HL-60/S4 (cell line): ENCODE measurements around the gene LZTS2.
"Not testable (repeated sequence)": the region's sequence is repeated elsewhere in the genome, so short reads cannot be mapped to it uniquely, and the experiment has no call there.

Source experiments
- in situ Hi-C: fragments of 300-500 bp; cut with MboI; formaldehyde crosslinking; loops from 2 replicates; pipeline ENCODE4 v1.14.3; 2022; ENCODE audit warnings: low sequenced_read_pairs

LZTS2 gene, protein sequence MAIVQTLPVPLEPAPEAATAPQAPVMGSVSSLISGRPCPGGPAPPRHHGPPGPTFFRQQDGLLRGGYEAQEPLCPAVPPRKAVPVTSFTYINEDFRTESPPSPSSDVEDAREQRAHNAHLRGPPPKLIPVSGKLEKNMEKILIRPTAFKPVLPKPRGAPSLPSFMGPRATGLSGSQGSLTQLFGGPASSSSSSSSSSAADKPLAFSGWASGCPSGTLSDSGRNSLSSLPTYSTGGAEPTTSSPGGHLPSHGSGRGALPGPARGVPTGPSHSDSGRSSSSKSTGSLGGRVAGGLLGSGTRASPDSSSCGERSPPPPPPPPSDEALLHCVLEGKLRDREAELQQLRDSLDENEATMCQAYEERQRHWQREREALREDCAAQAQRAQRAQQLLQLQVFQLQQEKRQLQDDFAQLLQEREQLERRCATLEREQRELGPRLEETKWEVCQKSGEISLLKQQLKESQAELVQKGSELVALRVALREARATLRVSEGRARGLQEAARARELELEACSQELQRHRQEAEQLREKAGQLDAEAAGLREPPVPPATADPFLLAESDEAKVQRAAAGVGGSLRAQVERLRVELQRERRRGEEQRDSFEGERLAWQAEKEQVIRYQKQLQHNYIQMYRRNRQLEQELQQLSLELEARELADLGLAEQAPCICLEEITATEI

DNA sequence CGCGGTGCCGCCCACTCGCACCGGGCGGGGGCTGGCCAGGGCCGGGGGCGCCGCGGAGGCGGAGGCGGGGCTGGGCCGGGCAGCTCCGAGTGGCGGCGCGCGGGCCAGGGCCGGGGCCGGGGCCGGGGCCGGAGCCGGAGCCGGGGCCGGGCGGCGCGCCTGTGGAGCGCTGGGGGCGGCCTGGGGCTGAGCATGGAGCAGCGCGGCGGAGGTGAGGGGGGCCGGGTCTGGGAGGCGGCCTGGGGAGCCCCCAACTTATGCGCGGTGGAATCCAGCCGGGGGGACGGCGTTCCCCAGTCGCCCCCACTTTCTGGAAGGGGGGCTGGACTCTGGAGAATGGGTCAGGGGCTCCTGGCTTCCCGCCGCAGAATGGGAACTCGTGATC is at the start of gene LZTS2:
Gene LZTS2 (plus strand): TSS at position 67 of the 385 bp plus-strand sequence. CDS start 2,731 bp downstream, outside the sequence.
- in situ Hi-C loops = no loop called here

DNA sequence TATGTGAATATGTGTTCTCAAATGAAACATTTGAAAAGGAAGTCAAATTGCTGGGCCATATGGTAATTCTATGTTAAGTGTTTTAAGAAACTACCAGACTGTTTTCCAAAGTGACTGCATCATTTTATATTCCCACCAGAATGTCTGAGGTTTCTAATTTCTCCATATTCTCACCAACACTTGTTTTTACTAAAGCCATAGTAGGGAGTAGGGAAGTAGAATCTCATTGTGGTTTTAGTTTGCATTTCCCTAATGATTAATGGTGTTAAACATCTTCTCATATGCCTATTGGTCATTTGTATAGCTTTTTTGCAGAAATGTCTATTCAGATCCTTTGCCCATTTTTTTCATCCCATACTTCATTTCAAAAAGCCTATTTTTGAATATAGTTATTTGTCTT is 39.4 kb upstream of the LZTS2 start:
- in situ Hi-C loops = no loop called here

DNA sequence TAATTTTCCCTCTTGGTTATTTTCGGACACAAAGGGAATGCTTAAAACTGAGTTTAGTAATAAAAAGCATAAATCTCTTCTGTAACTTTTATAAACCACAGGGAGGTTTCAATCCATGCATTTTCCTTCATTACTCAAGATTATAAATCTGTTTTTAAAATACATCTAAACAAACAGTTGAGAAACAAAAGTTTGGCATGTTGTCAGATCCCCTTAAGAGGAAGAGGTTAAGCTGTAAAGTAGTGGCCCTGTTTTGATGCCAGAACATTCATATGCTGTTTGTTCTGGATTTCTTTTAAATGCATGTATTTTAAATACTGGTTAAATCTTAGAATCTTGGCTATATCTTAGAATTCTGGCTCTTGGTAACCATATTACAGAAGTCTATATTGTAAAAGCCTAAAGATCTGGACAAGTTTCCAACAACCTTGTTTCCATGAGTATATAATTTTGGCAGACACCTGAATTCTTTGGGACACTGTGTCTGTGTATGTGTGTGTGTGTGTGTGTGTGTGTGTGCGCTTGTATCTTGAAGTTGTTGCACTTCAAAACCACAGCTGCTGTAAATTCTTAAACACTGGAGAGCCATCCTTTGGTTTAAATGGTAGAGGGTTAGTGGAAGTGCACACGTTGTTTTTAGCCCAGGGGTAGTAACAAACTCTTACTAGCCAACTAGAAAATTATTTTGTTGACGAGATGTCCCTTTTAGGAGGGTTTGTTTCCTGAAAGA is 37.1 kb upstream of the LZTS2 start:
- in situ Hi-C loops = no loop called here

DNA sequence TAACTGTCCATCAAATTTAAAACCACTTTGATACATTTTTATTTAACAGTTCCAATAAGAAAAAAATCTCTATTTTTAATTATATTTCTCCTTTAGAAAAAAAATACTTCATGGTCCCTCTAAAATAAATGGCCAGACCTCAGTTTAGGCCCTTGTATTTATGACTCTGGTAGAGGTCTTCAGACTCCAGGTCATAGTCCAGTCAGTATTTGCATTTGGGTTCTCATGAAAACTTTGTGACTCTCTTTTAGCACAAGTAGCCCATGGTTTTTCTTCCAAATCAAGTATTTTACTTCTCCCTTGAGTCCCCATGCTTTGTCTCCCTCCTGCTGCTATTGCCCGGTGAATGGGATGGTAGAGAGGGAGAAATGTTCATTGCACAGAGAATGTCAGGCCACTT is 35.8 kb upstream of the LZTS2 start:
- in situ Hi-C loops = no loop called here

DNA sequence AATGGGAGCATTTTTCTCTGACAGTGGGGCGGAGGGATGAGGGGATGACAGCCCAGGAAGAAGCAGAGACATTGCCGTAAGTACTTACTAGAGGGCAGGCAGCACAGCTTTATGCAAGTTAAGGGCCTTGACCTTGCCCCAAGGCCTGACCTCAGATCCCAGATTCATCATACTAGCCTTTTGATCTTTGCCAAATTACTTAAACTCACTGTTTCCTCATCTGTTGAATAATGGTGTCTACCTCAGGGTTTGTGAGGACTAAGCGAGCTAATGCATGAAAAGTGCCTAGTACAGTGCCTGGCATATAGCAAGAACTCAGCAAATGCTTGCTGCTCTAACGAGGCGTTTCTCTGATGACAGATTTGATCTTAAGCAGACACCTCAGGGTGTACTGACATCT is 33.8 kb upstream of the LZTS2 start:
- in situ Hi-C loops = no loop called here

DNA sequence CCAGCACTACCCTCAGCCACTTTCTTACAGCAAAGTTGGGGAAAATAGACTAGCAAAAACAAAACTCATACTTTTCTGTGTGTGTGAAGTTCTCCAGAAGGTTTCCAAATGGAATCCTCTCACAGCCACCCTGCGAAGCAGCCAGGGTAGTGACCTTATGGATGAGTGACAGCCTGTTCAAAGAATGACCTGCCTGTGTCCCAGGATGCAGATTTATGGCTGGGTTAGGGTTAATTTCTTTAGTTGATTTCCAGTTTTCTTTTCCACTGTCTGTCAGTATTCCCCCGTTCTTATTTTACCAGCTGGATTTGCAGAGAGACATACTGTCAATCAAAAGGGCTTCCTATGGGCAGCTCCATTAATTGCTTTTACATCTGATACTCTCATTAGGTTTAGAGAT is 32.7 kb upstream of the LZTS2 start:
- in situ Hi-C loops = no loop called here

DNA sequence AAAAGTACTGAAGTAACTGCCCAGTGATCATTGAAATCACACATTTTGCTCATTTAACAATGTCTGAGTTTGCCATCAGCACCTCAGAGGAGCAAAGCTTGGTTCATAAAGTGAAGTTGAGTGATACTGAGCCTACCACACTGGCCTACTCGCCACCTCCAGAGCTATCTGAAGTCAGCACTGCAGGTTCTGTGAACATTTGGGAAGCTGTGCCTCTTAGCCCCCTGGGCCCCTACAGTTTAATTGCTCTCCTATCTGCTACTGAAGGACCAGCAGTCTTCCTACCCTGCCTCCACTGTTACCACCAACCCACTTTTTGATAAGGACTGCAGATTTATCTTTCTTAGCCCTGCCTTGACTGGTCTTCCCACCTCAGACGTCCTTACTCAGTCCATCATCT is 32.3 kb upstream of the LZTS2 start:
- in situ Hi-C loops = no loop called here

DNA sequence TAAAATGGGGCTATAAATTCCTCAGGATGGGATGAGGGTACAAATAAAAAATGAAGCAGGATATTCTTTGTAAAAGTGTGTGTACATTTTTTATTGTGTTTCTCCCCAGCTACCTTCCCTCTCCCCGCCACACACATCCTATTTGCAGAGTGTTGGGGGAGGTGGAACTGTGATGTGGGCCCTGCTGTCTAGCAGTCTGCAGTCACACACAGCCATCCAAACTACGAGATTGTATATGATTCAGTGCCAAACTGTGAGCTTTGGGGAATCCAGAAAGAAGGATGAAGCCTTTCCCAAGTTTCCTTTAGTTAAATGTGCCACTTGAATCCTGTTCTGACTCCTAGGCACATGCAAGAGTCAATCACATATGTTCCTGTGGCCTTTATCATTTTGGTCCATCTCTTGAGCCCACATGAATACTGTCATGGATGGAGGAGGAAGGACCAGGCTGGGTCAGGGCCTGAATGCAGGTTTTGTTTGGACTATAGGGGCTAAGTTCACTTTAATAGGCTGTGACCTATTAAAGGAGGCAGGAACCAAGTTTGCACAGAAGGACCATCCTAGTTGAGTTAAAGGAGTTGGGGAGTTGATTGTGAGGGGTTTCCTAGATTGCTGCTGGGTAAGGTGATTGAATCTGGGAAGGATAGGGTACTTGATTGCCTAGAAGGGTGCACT is 31.4 kb upstream of the LZTS2 start:
- in situ Hi-C loops = no loop called here

DNA sequence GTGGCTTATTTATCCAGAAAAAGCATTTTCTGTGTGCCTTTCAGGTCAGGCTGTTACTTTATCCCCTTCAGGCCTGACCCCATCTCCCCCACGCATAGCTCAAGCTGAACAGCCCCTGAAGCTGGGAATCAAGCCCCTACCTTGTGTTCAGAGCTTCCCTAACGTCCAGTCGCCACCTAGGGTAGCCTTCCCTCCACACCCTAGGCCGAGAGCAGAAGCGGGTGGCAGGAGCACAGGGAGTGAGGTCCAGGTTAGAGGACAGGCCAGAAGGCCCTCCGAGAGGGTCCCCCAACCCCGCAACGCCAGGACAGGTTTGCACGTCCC is 30.8 kb upstream of the LZTS2 start:
- in situ Hi-C loops = no loop called here

DNA sequence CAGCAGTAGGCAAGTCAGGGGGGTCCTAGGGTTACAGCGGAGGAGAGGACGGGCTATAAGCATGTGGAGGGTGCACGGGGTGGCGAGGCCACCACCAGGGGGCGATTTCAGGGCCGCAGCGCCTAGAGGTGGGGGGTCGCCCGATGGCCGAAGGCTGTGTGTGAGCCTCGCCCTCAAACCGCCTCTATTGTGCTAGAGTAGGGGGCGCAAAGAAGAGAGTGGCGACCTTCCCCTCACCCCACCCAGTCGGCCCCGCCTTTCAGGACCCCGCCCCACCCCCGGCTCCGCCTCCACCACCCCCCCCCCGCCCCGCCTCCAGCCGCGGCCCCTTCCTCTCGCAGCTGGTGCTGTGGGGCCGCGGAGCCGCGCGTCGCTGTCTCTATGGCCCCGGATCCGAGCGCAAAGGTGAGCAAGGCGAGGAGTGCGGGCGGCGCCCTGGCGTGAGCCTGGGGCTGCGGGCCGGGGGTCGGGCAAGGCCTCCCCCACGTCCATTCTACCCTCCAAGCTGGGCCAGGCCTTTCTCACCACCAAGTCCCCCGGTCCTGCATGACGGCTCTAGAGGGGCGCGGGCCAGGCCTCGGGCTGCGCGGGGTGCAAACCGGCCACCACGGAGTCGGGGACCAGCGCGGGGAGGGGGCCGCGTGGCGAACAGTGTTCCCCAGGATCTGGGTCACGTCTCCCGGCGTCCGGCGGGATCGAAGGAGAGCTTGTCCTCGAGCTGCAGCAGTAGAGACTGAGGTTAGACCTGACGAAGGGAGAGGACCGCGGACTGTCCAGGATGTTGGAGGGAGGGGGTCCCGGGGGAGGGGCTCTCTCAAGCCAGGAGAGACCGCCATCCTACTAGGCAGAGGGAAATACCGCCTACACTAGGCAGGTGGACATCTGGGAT is 30.2 kb upstream of the LZTS2 start, which contains the start of gene SEMA4G:
Gene SEMA4G (plus strand): TSS at position 318 of the 889 bp plus-strand sequence. CDS start 3,409 bp downstream, outside the sequence.
- in situ Hi-C loops = no loop called here

DNA sequence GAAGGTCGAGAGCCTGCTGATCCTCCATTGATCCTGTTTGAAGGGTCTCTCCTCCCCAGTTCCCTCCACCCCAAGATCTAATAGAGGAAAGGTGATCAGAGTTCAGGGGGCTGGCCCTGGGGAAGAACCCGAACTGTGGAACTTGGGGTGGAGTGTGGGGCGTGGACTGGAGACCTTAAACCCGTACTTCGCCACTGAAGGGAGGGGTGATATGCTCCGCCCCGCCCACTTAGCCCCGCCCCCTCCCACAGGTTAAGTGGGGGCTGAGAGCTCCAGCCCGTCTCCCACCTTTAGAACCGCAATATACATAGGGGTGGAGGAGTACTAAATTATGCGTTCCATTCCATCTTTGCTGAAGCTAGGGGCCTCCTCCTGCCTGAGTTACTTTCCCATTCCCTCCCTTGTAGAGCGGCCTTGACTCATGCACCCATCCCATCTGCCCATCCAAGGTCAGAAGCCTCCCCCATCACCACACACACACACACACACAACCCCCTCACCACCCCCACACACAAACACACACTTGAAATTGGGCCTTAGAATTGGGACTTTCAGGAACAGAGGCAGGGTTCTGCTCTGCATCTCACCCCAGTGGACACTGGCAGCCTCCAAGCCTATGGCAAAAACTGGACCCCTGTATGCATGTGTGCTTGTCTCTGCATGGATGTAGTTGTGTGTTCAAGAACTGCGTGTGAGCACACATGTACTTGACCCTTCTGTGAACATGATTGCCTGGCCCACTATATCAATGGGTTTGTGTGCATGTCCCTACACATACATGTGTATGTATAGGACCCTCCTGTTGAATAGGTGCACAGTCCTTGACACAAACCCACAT is 29.3 kb upstream of the LZTS2 start:
- in situ Hi-C loops = no loop called here

DNA sequence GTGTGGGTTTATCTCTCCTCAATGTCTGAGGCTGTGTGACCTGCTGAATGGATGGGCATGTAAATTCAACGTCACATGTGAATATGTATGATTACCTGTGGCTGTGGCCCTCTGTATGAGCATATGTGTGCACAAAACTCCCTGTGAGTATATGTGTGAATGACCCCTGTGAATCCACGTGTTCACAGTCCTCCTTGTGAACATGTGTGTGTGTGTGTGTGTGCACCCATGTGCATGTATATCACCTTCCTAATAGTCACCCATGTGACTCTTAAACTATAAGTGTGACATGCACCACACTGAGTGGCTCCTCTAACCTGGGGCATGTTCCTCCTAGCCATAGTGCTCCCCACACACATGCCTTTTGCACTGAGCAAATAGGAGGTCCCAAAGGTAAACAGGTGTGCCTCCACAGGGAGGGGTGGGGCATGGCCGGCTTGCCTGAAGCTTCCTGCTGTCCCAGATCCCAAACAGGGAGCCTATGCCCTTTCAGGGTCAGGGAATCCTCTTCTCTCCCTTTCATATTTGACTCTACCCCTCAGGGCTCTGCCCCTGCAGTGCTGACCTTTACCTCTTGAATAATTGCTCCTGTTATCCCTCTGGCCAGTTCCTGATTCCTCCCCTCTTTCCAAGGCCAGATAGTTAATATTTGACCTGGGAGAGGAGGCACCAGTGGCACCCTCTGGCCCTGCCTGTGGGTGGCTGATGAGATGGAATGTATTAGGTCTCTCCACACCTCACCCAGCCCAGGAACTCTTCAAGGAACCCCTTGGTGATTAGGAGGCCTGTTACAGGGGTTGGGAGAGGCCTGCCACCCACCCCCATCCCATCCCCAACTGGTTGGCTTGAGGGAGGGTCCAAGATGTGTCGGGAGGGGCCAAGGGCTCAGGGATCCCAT is 28.4 kb upstream of the LZTS2 start:
- in situ Hi-C loops = no loop called here

DNA sequence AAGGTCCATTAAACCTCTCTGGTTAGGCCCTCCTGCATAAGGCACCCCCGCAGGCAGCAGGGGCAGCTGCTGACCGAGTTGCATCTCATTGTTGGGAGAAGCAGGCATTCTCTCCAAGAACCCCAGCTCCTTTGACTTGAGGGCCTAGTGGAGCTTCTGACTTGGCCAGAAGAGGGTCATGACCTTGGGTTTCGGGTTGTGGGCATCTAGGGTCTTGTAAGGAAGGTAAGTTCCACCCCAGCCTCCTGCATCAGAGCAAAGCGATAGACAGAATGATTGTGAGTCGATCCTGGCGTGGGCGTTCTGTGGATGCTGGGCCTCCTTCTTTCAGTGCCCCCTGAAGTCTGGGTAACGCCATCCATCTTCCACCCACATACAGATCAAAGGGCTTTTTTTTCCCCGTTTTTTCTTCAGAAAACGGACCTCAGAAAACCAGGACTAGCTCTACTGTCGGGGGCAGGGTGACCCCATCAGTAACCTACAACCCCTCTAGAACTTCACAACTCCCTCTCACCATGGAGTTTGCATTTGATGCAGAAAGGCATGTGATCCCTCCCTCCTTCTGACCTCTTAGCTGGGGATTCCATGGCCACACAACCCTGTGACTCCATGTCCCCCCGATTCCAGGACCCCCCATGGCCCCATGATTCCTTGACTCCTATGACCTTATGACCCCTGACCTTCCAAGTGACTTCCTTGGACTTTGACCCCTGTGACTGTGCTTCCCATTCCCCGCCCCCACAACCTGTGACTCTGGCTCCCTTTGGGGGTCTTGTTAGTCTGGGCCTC is 27.3 kb upstream of the LZTS2 start:
- in situ Hi-C loops = no loop called here

DNA sequence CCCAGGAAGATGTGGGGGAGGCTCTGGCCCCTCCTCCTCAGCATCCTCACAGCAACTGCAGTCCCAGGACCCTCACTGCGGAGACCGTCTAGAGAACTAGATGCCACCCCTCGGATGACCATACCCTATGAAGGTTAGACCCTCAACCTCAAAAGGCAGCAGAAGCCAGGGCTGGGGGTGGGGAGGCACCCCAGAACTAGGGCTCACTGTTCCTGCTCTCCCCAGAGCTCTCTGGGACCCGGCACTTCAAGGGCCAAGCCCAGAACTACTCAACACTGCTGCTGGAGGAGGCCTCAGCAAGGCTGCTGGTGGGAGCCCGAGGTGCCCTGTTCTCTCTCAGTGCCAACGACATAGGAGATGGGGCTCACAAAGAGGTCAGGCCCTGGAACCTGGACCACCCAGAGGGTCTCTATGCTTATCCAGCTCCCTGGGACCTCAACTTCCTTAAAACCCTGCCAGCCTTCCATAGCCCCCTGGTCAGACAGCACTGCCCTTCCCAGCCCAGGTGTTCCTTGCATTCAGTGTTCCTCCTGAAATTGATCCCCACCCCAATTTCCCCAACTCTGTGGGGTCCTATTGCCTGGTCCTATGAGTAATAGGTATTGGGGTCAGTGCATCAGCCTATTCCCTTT is 26.6 kb upstream of the LZTS2 start:
- in situ Hi-C loops = no loop called here

DNA sequence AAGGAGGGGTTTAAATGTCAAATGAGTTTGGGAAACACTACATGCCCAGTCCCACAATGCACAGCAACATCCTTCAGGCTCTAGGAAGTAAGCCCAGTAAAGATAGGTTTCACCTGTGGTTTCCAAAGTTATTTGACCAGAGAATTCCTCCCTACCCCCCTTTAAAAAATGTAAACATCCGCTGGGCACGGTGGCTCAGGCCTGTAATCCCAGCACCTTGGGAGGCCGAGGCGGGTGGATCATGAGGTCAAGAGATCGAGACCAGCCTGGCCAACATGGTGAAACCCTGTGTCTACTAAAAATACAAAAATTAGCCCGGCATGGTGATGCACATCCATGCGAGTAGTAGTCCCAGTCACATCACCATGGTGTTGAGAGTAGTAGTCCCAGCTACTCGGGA is 24.2 kb upstream of the LZTS2 start:
- in situ Hi-C loops = not testable (repeated sequence)

DNA sequence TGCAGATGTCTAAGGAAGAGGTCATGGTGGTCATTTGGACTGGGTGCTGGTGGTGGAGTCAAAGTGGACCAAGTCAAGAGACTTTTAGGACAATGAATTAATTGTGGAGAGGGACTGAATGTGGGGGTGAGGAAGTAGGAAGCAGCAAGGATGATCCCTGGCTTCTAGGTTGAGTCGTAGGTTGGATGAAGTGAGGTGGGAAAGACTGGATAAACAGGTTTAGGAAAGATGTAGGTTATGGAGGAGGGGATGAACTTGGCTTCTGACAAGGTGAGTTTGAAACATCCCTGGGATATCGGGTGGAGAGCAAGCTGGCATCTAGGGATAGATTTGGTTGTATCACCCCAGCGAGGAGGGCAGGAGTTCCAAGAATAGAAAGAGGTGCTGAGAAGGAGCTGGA is 22.7 kb upstream of the LZTS2 start:
- in situ Hi-C loops = no loop called here

DNA sequence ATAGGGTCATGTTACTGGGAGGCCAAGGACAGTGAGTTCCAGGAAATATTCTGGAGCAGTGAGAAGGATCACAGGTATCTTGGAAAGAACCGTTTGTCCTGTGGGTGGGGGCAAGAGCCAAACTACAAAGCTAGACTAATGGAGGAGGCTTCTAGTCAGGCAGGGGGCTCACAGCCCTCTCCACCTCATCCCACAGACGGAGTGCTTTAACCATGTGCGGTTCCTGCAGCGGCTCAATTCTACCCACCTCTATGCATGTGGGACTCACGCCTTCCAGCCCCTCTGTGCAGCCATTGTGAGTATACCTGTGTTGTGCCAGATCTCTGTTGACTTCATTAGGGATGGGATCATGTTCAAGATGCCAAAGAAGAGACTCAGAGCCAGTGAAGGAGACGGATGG is 22.2 kb upstream of the LZTS2 start:
- in situ Hi-C loops = no loop called here
